HepG2 (cell line): ENCODE data around the gene ZNF638. TPM values are rescaled to one million over a fixed set of nuclear protein-coding genes. Genes with fewer than 3 reads are reported as not detected.

Experiments used
- ATAC-seq: fragments of 200-7000 bp; cut with Tn5 transposase; 3 replicates; pipeline ENCODE4 v1.9.1; 2020; ENCODE audit warnings: mild to moderate bottlenecking, moderate library complexity
- BruUV-seq: library from RNA; stranded (reverse); fragments of 400-500 nt; replicated peaks from 2 replicates; lab custom pipeline; 2021; lab: Mats Ljungman, UMichigan
- CTCF ChIA-PET: fragments of 300-600 bp; formaldehyde crosslinking; extraction: SDS; loops from one replicate; lab custom pipeline; 2021; ENCODE audit warnings: low total read pairs, inconsistent platforms, low intra/inter-chr PET ratio; lab: Yijun Ruan, JAX
- POLR2A ChIA-PET: fragments of 350-600 bp; sonication (Branson Sonifier 250); formaldehyde crosslinking; loops from one replicate; lab custom pipeline; 2020; ENCODE audit warnings: antibody characterized with exemption, inconsistent platforms; lab: Yijun Ruan, JAX
- DNase-seq: peaks from one replicate; pipeline ENCODE4 v3.0.0-alpha.2; 2015; ENCODE audit warnings: low spot score
- FAIRE-seq: peaks from 3 replicates; lab custom pipeline; 2011; peaks lifted over from hg19 to GRCh38; lab: Jason Lieb, UNC
- H2AFZ ChIP-seq: one replicate; pipeline ENCODE4 v1.6.1; 2011; ENCODE audit warnings: low read length, inconsistent platforms
- H3K27ac ChIP-seq: fragments of 300-600 bp; 3 replicates; pipeline ENCODE4 v1.8.0; 2011; ENCODE audit warnings: mixed run types, mild to moderate bottlenecking, mixed read lengths, low read length, inconsistent platforms; ENCODE audit not compliant: insufficient read depth; ENCODE audit errors: extremely low read length
- H3K27me3 ChIP-seq, 2 experiments: fragments of 200-600 bp in 1 of 2; 2 replicates in 1 of 2; 3 replicates in 1 of 2; pipeline versions ENCODE4 v1.6.0 to v1.8.0; 2011; ENCODE audit warnings: low read length in 2 of 2, mild to moderate bottlenecking in 2 of 2, moderate library complexity in 2 of 2, inconsistent platforms in 1 of 2; ENCODE audit not compliant: insufficient read depth in 2 of 2, control insufficient read depth in 1 of 2
- H3K36me3 ChIP-seq, 2 experiments: fragments of 200-600 bp in 1 of 2; replicated peaks in 1 of 2; 2 replicates in 1 of 2; 3 replicates in 1 of 2; pipeline versions ENCODE4 v1.5.1 to v1.8.0; 2011; ENCODE audit warnings: low read length in 2 of 2, inconsistent platforms in 1 of 2; ENCODE audit not compliant: insufficient read depth in 2 of 2, control insufficient read depth in 1 of 2
- H3K4me1 ChIP-seq: 2 replicates; pipeline ENCODE4 v1.5.1; 2012; ENCODE audit warnings: low read length, inconsistent platforms; ENCODE audit not compliant: insufficient read depth
- H3K4me2 ChIP-seq: 2 replicates; pipeline ENCODE4 v1.6.0; 2011; ENCODE audit warnings: low read depth, low read length, inconsistent platforms
- H3K4me3 ChIP-seq, 3 experiments: fragments of 200-600 bp in 1 of 3; sonication (generic), shearing (Covaris generic) in 1 of 3; replicated peaks in 1 of 3; 2 replicates each; pipeline ENCODE4 v1.5.1; 2011 to 2016; ENCODE audit warnings: low read length in 3 of 3, inconsistent platforms in 2 of 3, low read depth in 2 of 3, mild to moderate bottlenecking in 2 of 3, control low read depth in 1 of 3, mixed read lengths in 1 of 3; ENCODE audit not compliant: insufficient read depth in 1 of 3
- H3K79me2 ChIP-seq: one replicate; pipeline ENCODE4 v1.6.1; 2011; ENCODE audit warnings: low read length, inconsistent platforms; ENCODE audit not compliant: insufficient read depth
- H3K9ac ChIP-seq: 2 replicates; pipeline ENCODE4 v1.6.0; 2011; ENCODE audit warnings: mild to moderate bottlenecking, low read depth, low read length, inconsistent platforms; ENCODE audit not compliant: insufficient read depth
- H3K9me3 ChIP-seq: 2 replicates; pipeline ENCODE4 v1.5.1; 2012; ENCODE audit warnings: mild to moderate bottlenecking, low read length
- H4K20me1 ChIP-seq: 2 replicates; pipeline ENCODE4 v1.6.0; 2011; ENCODE audit warnings: inconsistent platforms, mild to moderate bottlenecking, low read length, moderate library complexity; ENCODE audit not compliant: insufficient read depth
- ARHGAP35 ChIP-seq: sonication (generic); formaldehyde crosslinking; IDR thresholded peaks from 2 replicates; pipeline ENCODE4 v1.9.0; 2022; ENCODE audit warnings: mild to moderate bottlenecking, inconsistent platforms, moderate library complexity, missing genetic modification reagents, borderline replicate concordance
- ATF7 ChIP-seq, 2 experiments: fragments of 450-650 bp in 1 of 2; sonication (generic) in 1 of 2; formaldehyde crosslinking in 1 of 2; IDR thresholded peaks; 2 replicates each; pipeline versions ENCODE4 v1.4.0 to v1.6.1; 2016 to 2020; ENCODE audit warnings: antibody characterized with exemption in 1 of 2, mild to moderate bottlenecking in 1 of 2, missing genetic modification reagents in 1 of 2
- CBX2 ChIP-seq, 2 experiments: fragments of 200-600 bp in 1 of 2; sonication (generic); formaldehyde crosslinking in 1 of 2; IDR thresholded peaks; 2 replicates each; pipeline versions ENCODE4 v1.7.0 to v1.8.1; 2018 to 2022; ENCODE audit warnings: low read depth in 2 of 2, low read length in 1 of 2, mild to moderate bottlenecking in 1 of 2, missing genetic modification reagents in 1 of 2
- DR1 ChIP-seq: sonication (generic); formaldehyde crosslinking; IDR thresholded peaks from 2 replicates; pipeline ENCODE4 v1.8.0; 2021; ENCODE audit warnings: mild to moderate bottlenecking, missing genetic modification reagents, inconsistent platforms
- ETV5 ChIP-seq: IDR thresholded peaks from 2 replicates; pipeline ENCODE4 v1.6.1; 2018; ENCODE audit warnings: missing biosample characterization, missing genetic modification reagents, inconsistent platforms, borderline replicate concordance
- FLYWCH1 ChIP-seq: sonication (generic); formaldehyde crosslinking; IDR thresholded peaks from 2 replicates; pipeline ENCODE4 v1.8.1; 2023; ENCODE audit warnings: mild to moderate bottlenecking, missing genetic modification reagents
- GLI4 ChIP-seq: sonication (generic); formaldehyde crosslinking; IDR thresholded peaks from 2 replicates; pipeline ENCODE4 v1.5.1; 2020; ENCODE audit warnings: missing genetic modification reagents, mild to moderate bottlenecking, moderate library complexity, borderline replicate concordance
- JUN ChIP-seq: sonication (generic); formaldehyde crosslinking; IDR thresholded peaks from 2 replicates; pipeline ENCODE4 v1.4.0; 2020; ENCODE audit warnings: mild to moderate bottlenecking, missing genetic modification reagents
- MAFG ChIP-seq: sonication (generic); formaldehyde crosslinking; IDR thresholded peaks from 2 replicates; pipeline ENCODE4 v1.5.1; 2020; ENCODE audit warnings: mild to moderate bottlenecking, missing genetic modification reagents
- TAF1 ChIP-seq: sonication (generic); formaldehyde crosslinking; IDR thresholded peaks from 2 replicates; pipeline ENCODE4 v1.4.0; 2020; ENCODE audit warnings: missing genetic modification reagents
- TCF12 ChIP-seq, 2 experiments: fragments of 450-650 bp in 1 of 2; sonication (generic) in 1 of 2; formaldehyde crosslinking in 1 of 2; IDR thresholded peaks; 2 replicates each; pipeline versions ENCODE4 v1.6.1 to v1.8.0; 2017 to 2022; ENCODE audit warnings: antibody characterized with exemption in 1 of 2, mild to moderate bottlenecking in 1 of 2, missing genetic modification reagents in 1 of 2, moderate library complexity in 1 of 2
- ZBTB8A ChIP-seq: sonication (generic); formaldehyde crosslinking; IDR thresholded peaks from 2 replicates; pipeline ENCODE4 v1.4.0; 2020; ENCODE audit warnings: mild to moderate bottlenecking, low read depth, missing genetic modification reagents, borderline replicate concordance
- ZC3H4 ChIP-seq: sonication (generic); formaldehyde crosslinking; IDR thresholded peaks from 2 replicates; pipeline ENCODE4 v1.4.0; 2020; ENCODE audit warnings: missing genetic modification reagents, borderline replicate concordance
- ZFAT ChIP-seq: sonication (generic); formaldehyde crosslinking; conservative IDR thresholded peaks from 2 replicates; pipeline ENCODE4 v1.8.1; 2023; ENCODE audit warnings: missing genetic modification reagents, inconsistent platforms
- ZFX ChIP-seq: sonication (generic); formaldehyde crosslinking; IDR thresholded peaks from 2 replicates; pipeline ENCODE4 v1.4.0; 2020; ENCODE audit warnings: mild to moderate bottlenecking, low read depth, missing genetic modification reagents, moderate library complexity
- ZNF530 ChIP-seq: sonication (generic); formaldehyde crosslinking; IDR thresholded peaks from 2 replicates; pipeline ENCODE4 v1.5.0; 2020; ENCODE audit warnings: low read depth, mild to moderate bottlenecking, missing genetic modification reagents
- ZSCAN25 ChIP-seq: sonication (generic); formaldehyde crosslinking; IDR thresholded peaks from 2 replicates; pipeline ENCODE4 v1.8.0; 2022; ENCODE audit warnings: mild to moderate bottlenecking, missing genetic modification reagents
- WGBS: methylation state at CpG from one replicate; pipeline ENCODE4 v1.1.6; 2017; ENCODE audit warnings: low lambda C conversion rate; 5-methylcytosine and 5-hydroxymethylcytosine counted together
- in situ Hi-C: cut with HindIII; loops from 2 replicates; pipeline ENCODE4 v1.10.0; 2017; ENCODE audit warnings: low pct_unique_long_range_greater_than_20kb; ENCODE audit not compliant: extremely low pct_ligation_motif_present
- intact Hi-C: fragments of 100-400 bp; cut with micrococcal nuclease; formaldehyde crosslinking; loops from one replicate; pipeline ENCODE4 v1.10.0; 2022; ENCODE audit not compliant: unreplicated experiment
- polyA plus RNA-seq, 8 experiments: library from polyadenylated mRNA; depleted of rRNA in 3 of 8; stranded (reverse) in 7 of 8; unstranded in 1 of 8; fragments of >200 nt; fragmentation: Illumina TruSeq in 4 of 8; extraction: Trizol in 4 of 8; gene quantifications; 2 replicates each; pipeline versions ENCODE4 v1.2.1 to v1.2.3, GENCODE V29; 2011 to 2016; ENCODE audit warnings: low read depth in 4 of 8, missing spikeins in 1 of 8, mixed read lengths in 1 of 8; ENCODE audit not compliant: insufficient read depth in 1 of 8
- total RNA-seq, 5 experiments: library from RNA; depleted of rRNA; stranded (reverse); fragments of >200 nt; fragmentation: Illumina TruSeq; extraction: Trizol; gene quantifications; 2 replicates each; pipeline ENCODE4 v1.2.3, GENCODE V29; 2016; ENCODE audit warnings: low read depth in 1 of 5
- TF ChIP-seq, protein P1 (sequence below): IDR thresholded peaks from 2 replicates; pipeline ENCODE4 v1.6.1; 2016; ENCODE audit warnings: missing compliant biosample characterization, missing genetic modification reagents, borderline replicate concordance
- TF ChIP-seq, protein P2 (sequence below): sonication (generic); formaldehyde crosslinking; IDR thresholded peaks from 2 replicates; pipeline ENCODE4 v1.4.0; 2020; ENCODE audit warnings: missing genetic modification reagents

ZNF638 gene
- total and polyA plus RNA-seq, 2 of the 13 experiments (the other 11 are each of a cell fraction or from before 2014, with no cell fraction given), result 92.7 to 144 TPM

DNA sequence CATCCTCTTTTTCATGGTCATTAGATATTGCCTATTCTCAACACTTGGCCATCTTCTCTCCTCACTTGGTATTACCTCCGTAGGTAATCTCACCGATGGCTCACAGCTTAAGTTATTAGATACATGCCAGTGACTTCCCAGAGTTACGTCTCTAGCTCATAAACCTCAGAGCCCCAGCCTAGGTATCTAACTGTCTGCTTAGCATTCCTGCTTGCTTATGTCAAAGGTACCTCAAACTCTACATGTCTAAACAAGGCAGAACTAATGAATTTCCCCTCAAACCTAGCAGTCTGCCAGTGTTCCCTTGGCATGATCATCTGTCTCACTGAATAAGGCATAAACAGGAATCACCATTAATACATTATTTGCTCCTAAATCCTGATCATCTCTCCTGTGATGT is 27.7 kb upstream of the ZNF638 start:
- Histone ChIP-seq H3K27me3 (no peaks in the 10 kb centered on the region), H3K4me1 (no peaks in the 10 kb centered on the region), H3K4me2 (no peak overlapping the region), H3K9ac (no peak overlapping the region), H3K4me3 (no peak overlapping the region), H3K27ac (no peak overlapping the region), H3K9me3 (no peaks in the 10 kb centered on the region), H3K36me3 (no peaks in the 10 kb centered on the region), H3K79me2 (no peaks in the 10 kb centered on the region), H2AFZ (no peak overlapping the region), H4K20me1 (no peaks in the 10 kb centered on the region)
- no peak for ATAC-seq
- ChIA-PET CTCF (no interaction called here), POLR2A (no interaction called here)
- FAIRE-seq, result no peak
- 20% methylated on average over 3 of the region's 3 CpGs for WGBS
- TF ChIP-seq, protein P1, sequence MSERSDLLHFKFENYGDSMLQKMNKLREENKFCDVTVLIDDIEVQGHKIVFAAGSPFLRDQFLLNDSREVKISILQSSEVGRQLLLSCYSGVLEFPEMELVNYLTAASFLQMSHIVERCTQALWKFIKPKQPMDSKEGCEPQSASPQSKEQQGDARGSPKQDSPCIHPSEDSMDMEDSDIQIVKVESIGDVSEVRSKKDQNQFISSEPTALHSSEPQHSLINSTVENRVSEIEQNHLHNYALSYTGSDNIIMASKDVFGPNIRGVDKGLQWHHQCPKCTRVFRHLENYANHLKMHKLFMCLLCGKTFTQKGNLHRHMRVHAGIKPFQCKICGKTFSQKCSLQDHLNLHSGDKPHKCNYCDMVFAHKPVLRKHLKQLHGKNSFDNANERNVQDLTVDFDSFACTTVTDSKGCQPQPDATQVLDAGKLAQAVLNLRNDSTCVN, result no peak
- no peak for TF ChIP-seq JUN (CRISPR knock-in tag)
- TF ChIP-seq ZSCAN25 (CRISPR knock-in tag), result no peak
- no peak for TF ChIP-seq TCF12 (IDR thresholded peaks at IDR 0.05)
- TF ChIP-seq TCF12 (CRISPR knock-in tag; IDR thresholded peaks at IDR 0.05), result no peak
- no peak for TF ChIP-seq FLYWCH1
- no peak for TF ChIP-seq ETV5 (CRISPR knock-in tag)
- no peak for TF ChIP-seq ZC3H4
- TF ChIP-seq MAFG (CRISPR knock-in tag), result no peak
- TF ChIP-seq DR1, result no peak
- no peak for TF ChIP-seq ZFAT (CRISPR knock-in tag)
- no peak for TF ChIP-seq GLI4 (CRISPR knock-in tag)
- TF ChIP-seq ZNF530 (CRISPR knock-in tag), result no peak
- no peak for TF ChIP-seq CBX2 (IDR thresholded peaks at IDR 0.05; ENCODE audit: low read depth, low read length)
- TF ChIP-seq CBX2 (CRISPR knock-in tag; IDR thresholded peaks at IDR 0.05; ENCODE audit: low read depth), result no peak
- no peak for TF ChIP-seq ARHGAP35 (CRISPR knock-in tag)
- no peak for TF ChIP-seq ZBTB8A
- TF ChIP-seq, protein P2, sequence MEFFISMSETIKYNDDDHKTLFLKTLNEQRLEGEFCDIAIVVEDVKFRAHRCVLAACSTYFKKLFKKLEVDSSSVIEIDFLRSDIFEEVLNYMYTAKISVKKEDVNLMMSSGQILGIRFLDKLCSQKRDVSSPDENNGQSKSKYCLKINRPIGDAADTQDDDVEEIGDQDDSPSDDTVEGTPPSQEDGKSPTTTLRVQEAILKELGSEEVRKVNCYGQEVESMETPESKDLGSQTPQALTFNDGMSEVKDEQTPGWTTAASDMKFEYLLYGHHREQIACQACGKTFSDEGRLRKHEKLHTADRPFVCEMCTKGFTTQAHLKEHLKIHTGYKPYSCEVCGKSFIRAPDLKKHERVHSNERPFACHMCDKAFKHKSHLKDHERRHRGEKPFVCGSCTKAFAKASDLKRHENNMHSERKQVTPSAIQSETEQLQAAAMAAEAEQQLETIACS (CRISPR knock-in tag), result no peak
- no peak for TF ChIP-seq ATF7 (IDR thresholded peaks at IDR 0.05)
- no peak for TF ChIP-seq ATF7 (CRISPR knock-in tag; IDR thresholded peaks at IDR 0.05)
- TF ChIP-seq TAF1 (CRISPR knock-in tag), result no peak
- TF ChIP-seq ZFX (CRISPR knock-in tag), result no peak
- intact Hi-C loops (no loop called here), in situ Hi-C loops (loop anchor here (5.0 kb wide), 1 partner anchor 203 kb away; no protein-coding TSS in a partner anchor)
- DNase-seq, result no peak
- no TSS peak for BruUV-seq
